Measurements from ENCODE around the gene GRM5. TPM values are rescaled to one million over a fixed set of nuclear protein-coding genes. Genes with fewer than 3 reads are reported as not detected.

GRM5 gene
- total RNA-seq, 1 experiment from 2014 or later, result not detected

DNA sequence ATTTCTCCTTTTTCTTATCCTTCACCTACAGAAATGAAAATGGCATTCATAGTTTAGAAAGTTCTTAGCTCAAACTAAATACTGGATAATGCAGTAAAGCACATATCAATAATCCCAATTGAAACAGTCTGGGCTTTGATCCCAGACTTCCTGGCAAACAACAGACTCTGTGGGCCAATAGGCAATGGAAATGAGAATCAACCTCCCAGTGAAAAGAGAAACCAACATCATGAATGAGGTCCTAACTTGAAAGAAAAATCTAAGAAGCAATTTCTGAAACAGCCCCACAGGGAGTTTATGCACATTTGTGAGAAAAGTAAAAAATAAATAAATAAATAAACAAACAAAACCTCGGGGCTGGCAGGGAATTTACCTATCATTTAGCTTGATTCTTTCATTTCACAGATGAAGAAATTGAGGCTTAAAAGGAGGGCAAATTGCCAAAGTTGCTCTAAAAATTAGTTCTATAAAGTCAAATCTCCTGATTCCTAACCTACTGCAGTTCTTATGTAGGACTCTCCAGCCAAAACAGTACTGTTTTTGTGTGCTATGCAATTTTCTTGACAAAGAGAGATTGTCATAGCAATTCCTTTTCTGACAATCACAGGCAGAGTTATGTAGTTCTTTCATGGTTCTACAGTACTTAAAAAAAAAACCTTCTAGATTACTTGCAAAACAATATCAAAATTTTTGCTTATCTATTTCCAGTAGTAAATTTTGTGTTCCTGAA, 265.8 kb downstream of the GRM5 start:
- peak; percentile 16 for DNase-seq (ENCODE audit: low spot score)

DNA sequence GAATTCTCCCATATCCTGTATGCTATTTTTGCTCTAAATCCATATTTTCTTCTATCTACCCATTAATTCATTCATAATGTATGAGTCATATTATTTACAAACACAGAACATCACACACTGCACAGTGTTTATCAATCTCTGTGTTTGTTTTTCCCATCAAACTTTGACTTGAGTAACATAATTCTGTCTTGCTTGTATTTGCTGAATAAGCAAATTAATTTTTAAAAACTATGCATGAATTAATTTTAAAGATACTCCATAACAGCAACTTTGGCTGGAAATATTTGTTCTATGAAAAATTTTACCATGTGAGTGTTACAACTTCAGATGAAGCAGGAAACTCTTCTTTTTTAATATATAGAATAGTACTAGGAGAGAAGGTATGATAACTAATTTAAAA, 275.6 kb downstream of the GRM5 start:
- in situ Hi-C loops (cut with HindIII; ENCODE audit: low sequenced_read_pairs), result no loop called here
- DNase-seq (ENCODE audit: low spot score), result no peak

More for the DNA sequence above, 265.8 kb downstream of the GRM5 start:
- in situ Hi-C loops (cut with HindIII; ENCODE audit: low sequenced_read_pairs), result no loop called here

DNA sequence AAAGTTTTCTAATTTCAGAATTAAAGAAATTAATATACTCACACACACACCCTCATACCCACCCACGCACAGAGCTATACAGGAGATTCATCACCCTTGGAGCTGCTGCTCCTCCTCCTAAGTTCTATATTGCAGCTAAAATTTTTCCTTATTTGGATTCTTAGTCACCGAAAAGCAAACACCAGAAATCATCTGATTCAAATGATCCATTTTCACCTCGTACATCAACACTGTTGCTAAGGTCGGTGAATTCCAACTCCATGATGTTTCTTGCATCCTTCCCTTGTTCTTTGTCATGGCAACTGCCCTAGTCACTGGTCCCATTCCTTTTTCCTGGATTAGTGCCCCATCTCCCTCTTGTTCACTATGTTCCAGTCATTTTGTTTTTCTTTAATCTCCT, 286.2 kb downstream of the GRM5 start:
- in situ Hi-C loops (cut with HindIII; ENCODE audit: low sequenced_read_pairs), result no loop called here
- DNase-seq (ENCODE audit: low spot score), result no peak

DNA sequence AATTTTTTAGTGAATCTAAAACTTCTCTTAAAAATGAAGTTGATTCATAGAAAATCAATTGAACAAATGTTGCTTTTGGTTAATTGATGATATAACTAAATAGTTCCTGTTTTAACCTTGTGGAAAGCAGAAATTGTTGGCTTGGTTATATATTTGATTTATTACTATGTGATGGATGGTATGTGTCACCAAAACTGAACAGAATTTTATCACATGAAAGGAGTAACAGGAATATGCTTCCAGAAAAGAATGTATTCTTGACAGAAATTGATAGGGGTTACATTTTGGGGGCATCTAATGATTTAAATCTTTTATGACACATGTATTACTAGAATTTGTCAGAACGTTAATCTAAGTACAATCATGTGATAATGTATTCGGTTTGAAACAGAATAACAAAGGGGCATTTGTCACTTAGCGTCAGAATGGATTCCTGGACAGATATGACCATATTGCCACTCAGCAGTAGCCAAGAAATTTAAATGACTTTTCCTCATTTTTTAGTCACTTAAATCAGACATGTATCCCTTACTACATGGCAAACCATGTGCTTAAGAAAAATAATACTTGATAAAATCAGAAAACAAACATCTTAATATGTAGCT, 295.2 kb downstream of the GRM5 start:
- in situ Hi-C loops (cut with HindIII; ENCODE audit: low sequenced_read_pairs), result no loop called here

DNA sequence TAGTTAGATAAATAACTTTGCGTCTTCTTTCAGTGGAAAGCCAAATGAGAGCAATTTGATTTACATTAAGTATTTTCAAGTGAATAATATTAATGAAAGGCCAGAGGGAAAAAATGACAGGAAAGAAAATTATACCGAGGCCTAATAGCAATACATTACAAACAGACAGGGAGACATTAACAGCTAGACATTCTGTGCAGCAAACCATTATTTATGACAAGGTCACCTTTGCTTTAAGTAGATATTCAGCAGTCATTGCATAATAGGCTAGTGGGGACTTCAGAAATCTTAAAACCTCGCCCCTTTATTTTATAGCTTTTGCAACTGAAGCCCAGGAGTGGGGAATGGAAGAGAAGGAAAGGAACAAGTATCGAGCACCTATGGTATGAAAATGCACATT, 321.6 kb downstream of the GRM5 start:
- DNase-seq (ENCODE audit: low spot score), result no peak
- in situ Hi-C loops (cut with HindIII; ENCODE audit: low sequenced_read_pairs), result no loop called here

More for the DNA sequence above, 295.2 kb downstream of the GRM5 start:
- no peak for DNase-seq (ENCODE audit: low spot score)

DNA sequence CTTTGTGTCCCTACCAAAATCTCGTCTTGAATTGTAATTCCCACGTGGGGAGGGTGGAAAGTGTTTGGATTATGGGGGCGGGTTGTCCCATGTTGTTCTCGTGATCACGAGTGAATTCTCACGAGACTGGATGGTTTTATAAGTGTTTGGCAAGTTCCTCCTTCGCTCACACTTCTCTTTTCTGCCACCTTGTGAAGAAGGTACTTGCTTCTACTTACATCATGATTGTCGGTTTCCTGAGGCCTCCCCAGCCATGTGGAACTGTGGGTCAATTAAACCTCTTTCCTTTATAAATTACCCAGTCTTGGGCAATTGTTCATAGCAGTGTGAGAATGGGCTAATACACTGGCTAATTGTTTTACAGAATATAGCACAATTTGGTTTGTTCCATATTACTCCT, 326.3 kb downstream of the GRM5 start:
- in situ Hi-C loops (cut with HindIII; ENCODE audit: low sequenced_read_pairs), result no loop called here
- DNase-seq (ENCODE audit: low spot score), result no peak

DNA sequence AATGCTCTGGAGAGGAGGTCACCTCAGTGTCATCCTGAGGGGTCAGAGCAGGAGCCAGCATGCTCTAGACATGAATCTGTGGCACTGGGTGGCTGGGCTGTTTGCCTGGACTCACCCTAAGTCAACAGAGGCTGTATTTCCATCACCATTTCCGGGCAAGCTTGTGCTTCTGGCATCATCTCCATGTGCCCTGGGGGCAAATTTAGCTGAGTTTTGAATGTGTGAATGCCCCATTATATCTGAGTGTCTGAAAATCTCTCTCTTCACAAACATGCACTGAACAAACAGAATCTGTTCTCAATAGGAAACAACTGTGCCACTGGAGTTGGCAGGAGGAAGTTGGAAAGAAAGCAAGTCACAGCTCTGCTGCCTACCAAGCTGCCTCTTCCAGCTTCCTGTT, 356.2 kb downstream of the GRM5 start:
- in situ Hi-C loops (cut with HindIII; ENCODE audit: low sequenced_read_pairs), result no loop called here
- DNase-seq (ENCODE audit: low spot score), result peak; percentile 37

DNA sequence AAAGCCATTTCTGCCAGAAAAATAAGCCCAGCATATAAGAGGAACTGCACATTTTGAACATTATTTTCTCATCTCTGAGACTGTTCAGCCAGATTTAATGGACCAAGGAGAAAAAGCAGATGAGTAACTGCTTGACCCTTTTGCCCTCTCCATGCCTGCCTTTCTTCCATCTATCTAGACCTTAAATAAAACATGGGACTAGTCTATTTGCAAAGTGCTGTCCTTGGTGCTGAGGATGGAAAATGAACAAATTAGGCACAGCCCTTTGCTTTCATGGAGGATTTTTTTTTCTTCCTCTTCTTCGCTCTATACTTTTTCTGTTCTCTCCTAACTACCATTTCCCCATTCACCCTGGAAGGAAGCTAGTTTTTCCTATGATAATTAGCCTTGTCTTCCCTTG, 361.3 kb downstream of the GRM5 start:
- no peak for DNase-seq (ENCODE audit: low spot score)
- in situ Hi-C loops (cut with HindIII; ENCODE audit: low sequenced_read_pairs), result no loop called here

DNA sequence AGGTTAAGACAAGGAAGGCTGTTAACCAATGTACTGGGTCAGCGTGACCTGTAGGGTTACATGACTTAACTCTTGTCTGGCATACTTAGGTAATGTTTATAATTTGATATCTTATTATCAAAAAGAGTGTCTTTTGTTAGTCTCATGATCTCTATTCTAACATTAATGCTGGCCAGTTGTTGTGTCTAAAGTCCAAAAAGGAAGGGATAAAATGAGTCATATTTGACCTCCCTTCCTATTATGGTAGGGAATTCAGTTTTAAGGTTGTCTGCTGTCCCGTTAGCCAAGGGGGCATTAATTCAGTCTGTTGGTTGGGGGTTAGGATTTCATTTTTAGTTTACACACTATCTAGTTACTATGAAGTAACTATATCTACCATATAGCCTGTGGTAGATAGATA, 364.0 kb downstream of the GRM5 start:
- in situ Hi-C loops (cut with HindIII; ENCODE audit: low sequenced_read_pairs), result no loop called here
- DNase-seq (ENCODE audit: low spot score), result no peak

DNA sequence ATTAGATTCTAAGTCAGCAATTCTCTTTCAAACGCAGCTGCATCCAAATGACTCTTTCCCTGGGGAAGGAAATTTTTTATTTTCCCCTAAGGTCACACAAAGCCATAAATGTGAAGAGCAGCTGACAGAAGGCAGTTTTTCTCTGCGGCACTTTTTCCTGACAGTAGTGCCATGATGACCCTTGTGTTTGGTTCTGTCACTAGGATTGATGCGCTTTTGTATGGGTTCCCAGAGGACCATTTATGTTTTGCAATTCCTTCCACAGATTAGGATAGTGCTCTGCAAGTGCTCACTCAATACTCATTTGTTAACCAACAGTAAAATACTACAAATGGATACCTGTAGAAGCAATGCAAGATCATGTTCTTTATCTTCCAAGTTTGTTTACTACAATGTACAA, 368.6 kb downstream of the GRM5 start:
- in situ Hi-C loops (cut with HindIII; ENCODE audit: low sequenced_read_pairs), result no loop called here
- DNase-seq (ENCODE audit: low spot score), result no peak

DNA sequence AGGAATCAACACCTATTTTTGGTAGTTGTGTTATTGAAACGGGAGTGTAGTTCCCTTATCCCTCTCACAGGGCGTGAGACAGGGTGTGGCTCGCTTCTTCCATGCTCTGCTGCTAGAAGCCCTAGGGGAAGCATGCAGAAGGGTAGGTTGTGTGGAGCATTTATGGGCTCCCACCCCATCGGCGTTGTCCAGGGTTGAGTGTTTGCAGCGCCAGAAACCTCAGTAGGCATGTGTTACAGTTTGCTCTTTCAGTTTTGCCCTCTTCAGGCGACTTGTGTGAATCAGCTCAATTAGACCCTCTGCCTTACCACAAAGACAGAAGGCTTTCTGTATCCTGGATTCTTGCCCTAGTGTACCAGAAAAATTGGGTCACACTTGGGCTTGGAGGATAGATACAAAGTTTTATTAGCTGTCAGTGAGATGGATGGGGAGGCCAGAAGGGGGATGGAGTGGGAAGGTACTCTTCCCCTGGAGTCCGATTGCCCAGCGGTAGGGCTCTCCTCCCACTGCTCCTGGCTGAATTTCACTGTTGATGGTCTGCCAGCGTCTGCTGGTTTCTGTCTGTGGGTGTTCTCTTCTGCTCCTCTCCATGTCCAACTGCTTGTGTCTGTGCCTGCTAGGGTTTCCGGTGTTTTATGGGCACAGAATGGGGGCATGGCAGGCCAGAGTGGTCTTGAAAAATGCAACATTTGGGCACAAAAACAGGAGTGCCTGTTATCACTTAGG, 369.9 kb downstream of the GRM5 start:
- DNase-seq (ENCODE audit: low spot score), result peak; percentile 15
- in situ Hi-C loops (cut with HindIII; ENCODE audit: low sequenced_read_pairs), result no loop called here

DNA sequence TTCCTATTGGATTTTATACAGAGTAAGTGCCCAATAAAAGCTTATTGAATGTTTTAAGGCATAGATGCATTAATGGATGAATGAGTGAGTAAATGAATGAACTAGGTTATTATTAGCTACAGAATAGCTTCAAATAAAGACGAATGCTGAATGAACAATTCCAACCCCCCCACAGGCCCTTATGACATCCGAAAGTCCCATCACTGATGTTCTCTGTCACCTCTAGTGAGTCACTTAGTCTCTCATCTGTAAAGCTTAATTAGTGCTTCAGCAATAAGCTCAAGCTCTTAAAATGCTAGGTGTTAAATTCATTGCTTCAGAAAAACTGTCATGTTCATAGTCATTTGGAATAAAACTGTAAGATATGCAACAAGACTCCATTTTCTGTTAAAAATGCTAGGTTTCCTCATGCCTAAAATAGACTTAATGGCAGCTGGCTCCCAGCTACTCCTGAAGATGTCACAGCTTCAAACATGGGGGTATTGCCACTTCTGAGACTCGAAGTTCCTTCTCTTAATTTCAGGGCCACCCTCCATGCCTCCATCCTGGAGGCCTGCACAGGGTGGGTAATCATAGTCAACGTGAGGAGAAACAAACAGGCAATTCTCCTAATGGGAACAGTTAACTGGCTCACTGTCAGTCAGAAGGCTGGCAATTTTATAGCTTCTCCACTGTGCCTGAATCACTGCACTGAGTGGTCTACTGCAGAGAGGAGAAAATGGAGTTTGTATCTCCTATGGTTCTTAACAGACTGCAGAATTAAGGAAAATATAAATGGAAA, 373.3 kb downstream of the GRM5 start:
- in situ Hi-C loops (cut with HindIII; ENCODE audit: low sequenced_read_pairs), result no loop called here
- no peak for DNase-seq (ENCODE audit: low spot score)

DNA sequence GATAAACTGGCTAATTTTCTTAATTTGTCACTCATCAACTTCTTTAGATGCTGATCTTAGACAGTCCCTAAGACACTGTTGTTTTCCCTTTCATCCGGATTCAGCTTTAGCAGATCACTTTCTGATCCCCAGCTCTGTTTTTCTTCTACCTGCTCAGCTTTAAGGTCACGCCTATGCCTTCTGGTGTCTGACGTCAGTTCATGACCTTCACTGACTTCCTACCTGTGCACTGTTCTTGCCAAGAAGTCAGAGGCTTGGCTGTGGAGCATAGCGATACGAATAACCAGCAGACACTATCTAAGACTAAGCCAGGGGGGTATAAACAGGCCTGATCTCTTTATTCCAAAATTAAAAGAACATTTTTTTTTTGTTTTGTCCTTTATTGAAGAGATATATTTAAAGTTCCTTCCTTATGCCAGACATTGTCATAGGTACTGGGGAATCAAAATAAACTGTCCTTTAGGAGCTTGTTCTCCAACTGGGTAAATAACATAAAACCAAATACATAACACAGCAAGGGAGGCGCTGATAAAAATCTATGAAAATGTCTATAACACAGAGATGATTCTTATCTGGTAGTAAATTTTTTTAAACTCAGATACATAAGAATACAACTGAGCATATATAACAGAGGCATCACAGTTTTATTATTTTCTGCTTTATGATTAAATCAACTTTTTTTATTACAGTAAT, 376.1 kb downstream of the GRM5 start:
- in situ Hi-C loops (cut with HindIII; ENCODE audit: low sequenced_read_pairs), result no loop called here
- no peak for DNase-seq (ENCODE audit: low spot score)

DNA sequence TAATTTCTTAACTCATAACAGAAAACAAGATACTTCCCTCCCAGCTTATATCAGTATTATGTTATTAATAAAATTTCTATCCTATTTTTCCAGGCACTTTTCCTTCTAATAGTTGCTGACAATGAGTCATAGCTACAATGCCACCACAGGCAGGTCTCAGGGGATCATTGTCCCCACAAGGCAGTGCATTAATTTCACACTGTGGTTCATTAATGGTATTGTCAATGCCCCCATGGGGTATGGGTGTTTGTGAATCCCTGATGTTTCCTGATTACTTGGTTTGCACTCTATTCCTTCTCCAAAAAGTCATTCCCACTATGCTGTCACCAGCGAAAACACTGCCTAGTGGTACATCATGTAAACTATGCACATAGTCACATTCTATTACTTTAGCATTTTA, 382.8 kb downstream of the GRM5 start:
- DNase-seq (ENCODE audit: low spot score), result no peak
- in situ Hi-C loops (cut with HindIII; ENCODE audit: low sequenced_read_pairs), result no loop called here

DNA sequence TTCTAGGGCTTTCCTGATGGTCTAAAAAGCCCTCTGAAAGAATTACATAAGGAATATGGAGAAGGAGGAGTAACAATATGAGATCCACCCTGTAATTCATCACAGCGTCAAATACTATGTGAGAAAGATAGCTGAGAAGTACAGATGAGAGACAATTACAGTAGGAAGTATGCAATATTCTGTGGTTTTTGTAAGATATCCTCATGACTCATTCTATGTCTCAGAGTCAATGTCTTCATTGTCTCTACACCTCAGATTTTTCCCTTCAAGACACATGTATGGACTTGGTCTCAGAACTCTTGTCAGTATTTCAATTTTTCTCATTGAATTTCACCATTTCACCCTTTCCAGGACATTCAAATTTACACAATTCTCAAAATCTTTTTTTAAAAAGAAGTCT, 385.0 kb downstream of the GRM5 start:
- in situ Hi-C loops (cut with HindIII; ENCODE audit: low sequenced_read_pairs), result no loop called here

DNA sequence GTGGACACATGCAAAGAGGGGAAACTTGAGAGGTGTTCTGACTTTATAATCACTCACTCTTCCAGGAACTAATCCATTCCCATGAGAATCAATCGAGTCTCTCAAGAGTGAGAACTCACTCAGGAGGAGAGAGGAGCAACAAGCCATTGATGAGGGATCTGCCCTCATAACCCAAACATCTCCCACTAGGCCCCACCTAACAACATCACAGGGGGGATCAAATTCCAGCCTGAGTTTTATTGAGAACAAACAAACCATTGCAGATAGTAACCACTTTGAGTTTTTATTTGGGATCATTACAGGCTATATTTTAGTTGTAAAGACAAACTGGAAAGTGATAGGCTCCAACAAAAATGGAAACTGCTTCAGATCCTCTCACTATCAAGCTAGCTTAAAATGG, 399.4 kb downstream of the GRM5 start:
- in situ Hi-C loops (cut with HindIII; ENCODE audit: low sequenced_read_pairs), result no loop called here
- no peak for DNase-seq (ENCODE audit: low spot score)

More for the DNA sequence above, 385.0 kb downstream of the GRM5 start:
- DNase-seq (ENCODE audit: low spot score), result no peak

DNA sequence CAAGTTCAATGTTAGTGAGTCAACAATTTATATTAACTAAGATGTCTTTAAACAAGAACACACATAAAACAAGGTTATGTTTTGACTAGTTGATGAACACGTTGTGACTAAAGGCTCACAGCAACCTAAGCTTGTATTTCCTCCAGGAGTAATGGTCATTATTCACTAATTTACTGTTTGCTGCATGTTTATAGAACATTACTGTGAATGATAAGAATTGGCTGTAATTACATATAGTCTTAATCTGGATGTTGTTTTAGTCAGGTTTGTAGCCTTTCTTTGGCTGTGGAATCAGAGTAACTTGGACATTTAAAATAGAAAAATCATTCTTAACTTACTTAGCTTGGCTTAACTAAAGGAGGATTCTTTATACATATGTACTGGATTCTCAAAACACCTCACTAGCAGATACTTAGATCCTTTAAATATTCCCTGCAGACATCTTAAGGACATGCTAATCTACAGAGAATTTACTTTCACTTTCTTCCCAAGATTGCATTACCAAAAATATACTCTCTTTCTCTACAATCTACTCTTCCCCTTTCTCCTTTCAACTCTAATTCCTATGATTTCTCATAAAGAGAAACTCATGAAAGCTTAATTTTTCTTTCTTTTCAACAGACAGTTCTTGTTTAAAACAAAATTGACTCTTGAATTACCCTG, 408.6 kb downstream of the GRM5 start:
- no peak for DNase-seq (ENCODE audit: low spot score)
- in situ Hi-C loops (cut with HindIII; ENCODE audit: low sequenced_read_pairs), result no loop called here

DNA sequence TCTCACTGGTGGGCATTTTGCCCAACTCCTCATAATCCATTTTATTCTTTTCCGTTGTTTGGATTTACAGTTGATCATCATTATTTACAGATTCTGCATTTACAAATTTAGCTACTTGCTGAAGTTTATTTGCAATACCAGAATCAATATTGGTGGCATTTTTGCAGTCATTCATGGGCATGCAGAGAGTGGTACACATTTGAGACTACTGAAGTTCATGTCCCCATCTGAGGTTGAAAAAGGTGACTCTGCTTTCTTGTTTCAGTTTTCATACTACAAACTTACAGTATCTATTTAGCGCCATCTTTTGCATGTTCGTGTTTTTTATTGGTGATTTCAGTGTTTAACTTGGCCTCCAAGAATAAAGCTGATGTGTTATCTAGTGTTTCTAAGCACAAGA, 409.5 kb downstream of the GRM5 start:
- in situ Hi-C loops (cut with HindIII; ENCODE audit: low sequenced_read_pairs), result no loop called here
- DNase-seq (ENCODE audit: low spot score), result no peak

DNA sequence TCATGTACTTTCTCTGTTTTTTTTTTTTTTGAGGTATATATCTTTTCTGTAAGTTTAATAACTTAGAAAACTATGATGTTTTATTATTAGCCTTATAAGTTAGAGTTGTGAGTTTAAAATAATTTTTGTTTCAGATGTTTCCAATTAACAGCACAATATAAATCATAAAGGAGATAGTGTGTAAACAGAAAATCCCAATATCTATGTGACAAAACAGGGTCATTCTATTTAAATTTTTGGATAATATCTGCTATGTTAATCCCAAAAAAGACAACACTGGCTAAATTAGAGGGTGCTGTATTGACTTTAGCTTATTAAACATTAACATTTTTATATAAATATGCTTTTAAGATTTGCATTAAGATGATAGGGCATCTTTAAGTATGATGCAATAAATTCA, 410.1 kb downstream of the GRM5 start:
- DNase-seq (ENCODE audit: low spot score), result no peak
- in situ Hi-C loops (cut with HindIII; ENCODE audit: low sequenced_read_pairs), result no loop called here

Measured in G401 (cell line).